ENCODE measurements around the gene TARM1.

The TARM1 gene

GRCh38 chr19:54105796-54106195 is 24.6 kb upstream of the TARM1 start:
- TF ChIP-seq ZNF8 (CRISPR knock-in tag; IDR thresholded peaks at IDR 0.05): no peak
- no peak for TF ChIP-seq TOX (CRISPR knock-in tag; IDR thresholded peaks at IDR 0.05; ENCODE audit: borderline replicate concordance)
- TF ChIP-seq ESRRG (CRISPR knock-in tag; IDR thresholded peaks at IDR 0.05): no peak
- TF ChIP-seq OSR1 (CRISPR knock-in tag; IDR thresholded peaks at IDR 0.05): no peak
- no peak for TF ChIP-seq CSDC2 (CRISPR knock-in tag; IDR thresholded peaks at IDR 0.05)
- TF ChIP-seq BACH2 (CRISPR knock-in tag; IDR thresholded peaks at IDR 0.05; ENCODE audit: borderline replicate concordance): no peak
- no peak for TF ChIP-seq GLIS3 (CRISPR knock-in tag; IDR thresholded peaks at IDR 0.05)
- ATAC-seq: no peak

DNA sequence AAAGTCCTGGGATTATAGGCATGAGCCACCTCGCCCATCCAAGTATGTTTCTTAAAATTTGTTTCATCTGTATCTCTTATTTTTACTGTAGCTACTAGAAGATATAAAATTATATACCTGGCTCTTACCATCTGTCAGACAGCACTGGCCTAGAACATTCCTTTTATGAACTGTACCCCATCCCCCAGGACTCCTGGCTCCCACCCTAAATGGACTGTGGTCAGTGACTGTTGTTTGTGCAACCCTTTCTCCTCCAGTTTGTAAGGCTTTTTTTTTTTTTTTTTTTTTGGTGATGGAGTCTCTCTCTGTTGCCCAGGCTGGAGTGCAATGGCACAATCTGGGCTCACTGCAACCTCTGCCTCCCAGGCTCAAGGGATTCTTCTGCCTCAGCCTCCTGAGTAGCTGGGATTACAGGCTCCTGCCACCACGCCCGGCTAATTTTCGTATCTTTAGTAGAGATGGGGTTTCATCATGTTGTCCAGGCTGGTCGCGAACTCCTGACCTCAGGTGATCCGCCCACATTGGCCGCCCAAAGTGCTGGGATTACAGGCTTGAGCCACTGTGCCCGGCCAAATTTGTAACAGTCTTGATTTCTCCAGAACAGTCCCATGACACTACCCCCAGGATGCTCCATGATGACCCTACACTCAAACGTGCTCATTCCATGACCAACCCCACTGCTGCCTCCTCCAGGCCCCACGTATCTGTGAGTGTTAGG is 24.0 kb upstream of the TARM1 start:
- no peak for TF ChIP-seq PATZ1 (CRISPR knock-in tag; IDR thresholded peaks at IDR 0.05; ENCODE audit: borderline replicate concordance)
- TF ChIP-seq BACH2 (CRISPR knock-in tag; IDR thresholded peaks at IDR 0.05; ENCODE audit: borderline replicate concordance): no peak
- TF ChIP-seq TSHZ2 (CRISPR knock-in tag; IDR thresholded peaks at IDR 0.05): no peak
- no peak for TF ChIP-seq ZNF8 (CRISPR knock-in tag; IDR thresholded peaks at IDR 0.05)
- TF ChIP-seq SNAI2 (CRISPR knock-in tag; IDR thresholded peaks at IDR 0.05): no peak
- no peak for TF ChIP-seq ZNF565 (CRISPR knock-in tag; conservative IDR thresholded peaks at IDR 0.05; ENCODE audit: low read depth)
- no peak for TF ChIP-seq ZNF70 (CRISPR knock-in tag; IDR thresholded peaks at IDR 0.05)
- TF ChIP-seq ZFP30 (CRISPR knock-in tag; IDR thresholded peaks at IDR 0.05): no peak
- TF ChIP-seq TOX (CRISPR knock-in tag; IDR thresholded peaks at IDR 0.05; ENCODE audit: borderline replicate concordance): no peak
- TF ChIP-seq CREB5 (CRISPR knock-in tag; IDR thresholded peaks at IDR 0.05; ENCODE audit: low read depth): no peak
- no peak for TF ChIP-seq CSRNP3 (CRISPR knock-in tag; IDR thresholded peaks at IDR 0.05)
- no peak for TF ChIP-seq POU6F1 (CRISPR knock-in tag; IDR thresholded peaks at IDR 0.05; ENCODE audit: borderline replicate concordance, low read depth)
- TF ChIP-seq ZFP3 (CRISPR knock-in tag; IDR thresholded peaks at IDR 0.05): no peak
- TF ChIP-seq ARNTL (CRISPR knock-in tag; IDR thresholded peaks at IDR 0.05; ENCODE audit: borderline replicate concordance, low read depth): no peak
- no peak for TF ChIP-seq CSDC2 (CRISPR knock-in tag; IDR thresholded peaks at IDR 0.05)
- TF ChIP-seq ZC3H10 (CRISPR knock-in tag; IDR thresholded peaks at IDR 0.05): no peak
- TF ChIP-seq TCF4 (CRISPR knock-in tag; IDR thresholded peaks at IDR 0.05; ENCODE audit: borderline replicate concordance): no peak
- no peak for TF ChIP-seq RARB (CRISPR knock-in tag; IDR thresholded peaks at IDR 0.05)
- ATAC-seq: no peak
